Activated T-cell treated with anti-CD3 and anti-CD28 coated beads for 48 hours (primary cell): ENCODE data around the gene TRPC4AP.
"Not testable (repeated sequence)": the region's sequence is repeated elsewhere in the genome, so short reads cannot be mapped to it uniquely, and the experiment has no call there.

Source experiments
- DNase-seq: peaks from one replicate; pipeline ENCODE4 v3.0.0-alpha.2; 2020; ENCODE audit warnings: low read depth

The TRPC4AP gene

DNA sequence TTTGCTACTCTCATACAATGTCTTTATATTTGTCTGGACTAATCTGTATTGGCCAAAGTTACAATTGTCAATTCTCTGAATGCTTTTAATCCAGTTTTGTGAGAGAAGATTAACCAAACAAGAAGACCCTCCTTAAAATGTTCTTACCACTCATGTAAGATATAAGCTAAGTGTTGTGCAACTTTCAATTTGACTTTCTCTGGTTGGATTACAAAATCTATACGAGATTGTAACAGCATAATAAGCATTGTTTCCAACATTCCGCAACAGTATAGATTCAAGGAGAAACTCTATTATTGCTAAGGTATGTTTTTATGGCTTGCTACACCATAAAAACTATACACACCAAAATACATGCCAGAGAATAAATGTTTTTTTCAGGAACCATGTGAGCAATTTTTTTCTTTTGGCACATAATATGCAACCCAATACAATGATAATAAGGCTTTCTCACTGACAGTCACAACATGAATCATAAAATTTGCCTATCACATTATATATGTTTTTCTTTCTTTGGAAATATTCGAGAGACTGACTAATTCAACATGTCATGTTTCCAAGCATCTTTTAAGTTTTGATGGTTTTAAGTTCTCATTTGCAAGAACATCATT is 12.2 kb upstream of the TRPC4AP start:
- DNase-seq = no peak

DNA sequence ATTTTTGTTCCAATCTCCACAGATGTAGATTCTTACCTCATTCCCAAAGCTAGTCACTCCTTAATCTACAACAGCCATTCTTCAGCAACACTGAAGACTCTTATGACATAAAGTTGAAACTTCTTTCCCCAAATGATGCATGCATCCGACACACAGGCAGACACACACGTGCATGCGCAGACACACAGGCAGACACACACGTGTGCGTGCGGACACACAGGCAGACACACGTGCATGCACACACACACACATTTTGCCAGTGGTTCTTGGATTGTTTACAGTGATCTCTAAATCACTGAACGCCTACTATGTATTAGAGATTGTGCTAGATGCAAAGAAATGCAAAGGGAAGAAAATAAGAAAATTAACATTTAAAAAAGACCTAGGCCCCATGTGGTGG is 9.0 kb upstream of the TRPC4AP start:
- DNase-seq = no peak

DNA sequence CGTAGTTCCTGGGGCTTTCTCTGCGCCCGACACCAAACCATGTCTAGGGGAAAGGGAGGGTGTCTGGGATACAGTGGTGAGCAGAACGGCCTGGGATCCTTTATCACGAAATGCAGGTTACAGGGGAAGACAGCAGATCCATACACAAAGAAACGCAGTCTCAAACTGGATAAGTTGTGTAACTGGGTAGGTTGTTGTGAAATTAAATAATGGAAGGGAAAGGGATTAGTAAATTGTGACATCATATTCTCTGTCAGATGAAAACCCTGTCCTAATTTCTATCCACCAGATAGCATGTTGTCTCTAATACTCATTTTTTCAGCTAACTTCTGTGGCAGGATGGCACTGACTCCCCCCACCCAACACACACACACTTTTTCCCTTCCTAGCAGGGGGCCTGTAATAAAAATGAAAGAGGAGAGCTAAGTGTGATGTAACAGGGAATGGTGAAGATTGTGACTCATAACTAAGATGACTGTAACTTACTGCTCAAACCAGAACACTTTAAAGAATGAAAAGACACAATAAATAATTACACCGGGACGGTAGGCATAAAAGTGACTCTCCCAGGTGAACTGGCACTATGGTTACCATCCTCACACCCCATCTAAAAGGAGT is 769 bp upstream of the TRPC4AP start:
- peak; percentile 13 for DNase-seq

DNA sequence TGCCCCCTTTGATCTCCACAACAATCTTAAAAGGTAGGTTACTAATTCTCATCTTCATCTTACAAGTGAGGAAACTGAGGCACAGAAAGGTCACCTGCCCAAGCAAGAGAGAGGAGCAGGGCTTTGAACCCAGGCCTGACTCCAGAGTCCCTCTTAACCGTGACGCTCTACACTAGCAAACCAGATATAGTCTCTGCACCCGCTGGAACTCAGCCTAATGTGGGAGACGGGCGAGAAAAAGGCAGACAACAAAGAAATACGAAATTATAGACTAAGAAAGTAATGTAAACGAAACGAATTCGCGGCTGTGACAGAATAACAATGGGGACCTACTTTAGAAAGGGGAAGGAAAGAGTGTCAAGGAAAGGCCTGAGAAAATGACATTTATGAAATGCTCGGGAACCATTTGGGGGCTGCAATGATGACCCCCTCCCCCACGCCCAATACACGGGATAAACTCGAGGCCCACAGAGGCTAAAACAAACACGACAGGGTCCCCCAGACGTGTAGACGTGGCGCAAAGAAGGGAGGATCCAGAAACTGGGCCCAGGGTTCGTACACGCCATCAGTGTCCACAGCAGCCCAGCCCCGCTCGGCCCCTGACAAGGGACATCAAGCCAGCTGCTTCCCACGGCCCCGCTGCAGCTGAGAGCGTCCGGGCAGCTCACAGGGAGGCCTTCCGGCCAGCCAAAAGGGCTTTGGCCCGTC is 637 bp downstream of the TRPC4AP start:
- no peak for DNase-seq

DNA sequence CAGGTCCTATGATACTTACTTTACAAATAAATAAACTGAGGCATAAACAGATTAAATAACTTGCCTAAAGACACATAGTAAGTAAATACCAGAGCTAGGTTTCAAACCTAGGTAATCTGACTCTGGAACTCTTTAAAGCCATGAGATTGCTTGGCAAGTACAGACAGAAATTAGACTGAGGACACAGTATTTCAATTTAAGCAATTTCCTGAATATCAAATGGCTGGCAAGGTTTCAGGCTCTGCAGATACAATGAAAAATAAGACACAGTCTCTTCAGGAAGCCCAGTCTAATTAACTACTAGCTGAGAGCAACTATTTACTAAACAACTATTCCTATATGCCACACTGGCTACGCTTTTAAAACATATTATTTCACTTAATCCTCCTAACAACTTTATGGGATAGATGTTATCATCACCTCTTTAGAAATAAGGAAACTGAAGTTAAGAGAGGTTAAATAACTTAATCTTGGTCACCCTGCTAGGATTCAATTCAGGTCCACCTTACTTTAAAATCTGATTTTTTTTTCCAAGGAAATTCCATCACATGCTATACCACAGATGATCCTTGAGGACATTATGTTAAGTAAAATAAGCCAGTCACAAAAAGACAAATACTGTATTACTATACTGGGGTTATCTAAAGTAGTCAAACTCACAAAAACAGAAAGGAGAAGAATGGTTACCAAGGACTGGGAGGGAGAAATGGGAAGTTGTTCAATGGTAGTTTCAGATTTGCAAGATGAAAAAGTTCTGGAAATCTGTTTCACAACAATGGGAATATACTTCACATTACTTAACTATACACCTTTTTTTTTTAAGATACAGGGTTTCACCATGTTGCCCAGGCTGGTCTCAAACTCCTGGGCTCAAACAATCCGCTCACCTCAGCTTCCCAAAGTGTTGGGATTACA is 4.1 kb downstream of the TRPC4AP start:
- no peak for DNase-seq

DNA sequence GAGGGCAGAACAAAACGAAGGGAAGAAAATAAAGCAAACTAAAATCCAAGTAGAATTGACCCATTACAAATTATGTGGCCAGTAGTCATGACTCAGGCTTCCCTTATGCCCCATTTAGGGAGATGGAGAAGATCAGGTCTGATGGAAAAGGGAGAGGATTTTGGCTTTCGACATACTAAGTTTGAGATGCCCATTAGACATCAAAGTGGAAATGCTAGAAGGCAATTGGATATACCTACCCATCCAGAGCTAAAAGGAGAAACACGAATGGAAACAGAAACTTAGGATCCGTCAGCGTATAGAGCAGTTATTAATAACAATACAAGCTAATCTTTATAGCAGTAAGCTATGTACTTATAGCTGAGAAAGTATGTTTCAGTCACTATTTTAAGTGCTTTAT is 4.8 kb downstream of the TRPC4AP start:
- DNase-seq = no peak

DNA sequence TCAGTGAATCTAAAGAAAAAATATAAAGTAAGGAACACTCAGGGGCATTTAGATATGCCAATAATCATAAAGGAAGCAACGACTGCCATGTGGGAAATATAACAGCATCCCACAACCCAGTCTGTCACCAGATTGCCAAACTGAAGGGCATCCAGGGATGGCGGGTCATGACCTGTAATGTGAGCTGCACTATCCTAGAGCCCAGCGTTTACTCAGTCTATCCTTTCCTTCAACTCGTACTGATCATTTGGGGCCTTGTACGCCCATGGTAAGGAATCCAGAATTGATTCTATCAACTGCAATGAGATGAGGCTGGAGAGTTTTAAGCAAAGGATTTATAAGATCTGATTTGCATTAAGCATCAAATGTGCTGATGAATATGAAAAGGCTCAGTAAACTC is 5.3 kb downstream of the TRPC4AP start:
- no peak for DNase-seq

DNA sequence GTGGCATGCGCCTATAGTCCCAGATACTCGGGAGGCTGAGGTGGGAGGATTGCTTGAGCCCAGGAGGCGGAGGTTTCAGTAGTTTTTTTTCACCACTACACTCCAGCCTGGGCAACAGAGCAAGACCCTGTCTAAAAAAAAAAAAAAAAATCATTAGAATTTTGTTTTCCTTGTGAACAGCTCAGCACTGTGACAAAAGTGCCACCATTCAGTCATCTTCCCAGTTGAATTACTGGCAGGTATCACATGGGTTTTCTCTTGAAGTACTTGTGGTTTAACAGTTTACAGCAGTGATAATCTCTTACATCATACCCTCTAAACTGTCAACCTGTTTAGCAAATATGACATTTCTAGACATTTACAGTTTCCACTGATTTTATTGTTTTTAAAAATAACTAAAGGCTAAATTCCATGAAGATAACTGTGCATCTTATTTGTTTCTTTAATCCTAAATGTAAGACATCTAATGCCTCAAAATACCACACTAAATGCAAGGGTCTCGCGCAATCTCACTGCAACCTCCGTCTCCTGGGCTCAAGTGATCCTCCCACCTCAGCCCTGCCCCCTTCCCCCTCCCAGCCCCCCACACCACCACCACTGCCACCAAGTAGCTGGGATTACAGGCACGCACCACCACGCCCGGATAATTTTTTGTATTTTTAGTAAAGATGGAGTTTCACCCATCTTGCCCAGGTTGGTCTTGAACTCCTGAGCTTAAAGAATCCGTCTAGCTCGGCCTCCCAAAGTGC is 7.0 kb downstream of the TRPC4AP start:
- DNase-seq = no peak

DNA sequence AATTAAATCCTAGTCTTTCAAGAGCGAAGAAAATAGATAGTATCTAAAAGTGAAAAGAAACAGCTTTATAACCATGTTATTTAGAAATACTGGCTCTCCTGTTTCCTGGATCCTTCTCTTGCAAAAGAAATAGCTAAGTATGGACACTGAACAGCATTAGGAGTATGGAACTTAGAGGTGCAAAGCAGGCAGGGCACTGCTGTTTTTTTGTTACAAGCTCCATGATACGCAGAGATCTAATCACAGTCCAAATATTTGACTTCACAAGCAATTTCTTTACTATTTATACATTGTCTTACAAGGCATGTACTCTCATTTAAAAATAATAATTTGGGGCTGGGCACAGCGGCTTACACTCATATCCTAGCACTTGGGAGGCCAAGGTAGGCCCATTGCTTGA is 7.6 kb downstream of the TRPC4AP start:
- DNase-seq = no peak

DNA sequence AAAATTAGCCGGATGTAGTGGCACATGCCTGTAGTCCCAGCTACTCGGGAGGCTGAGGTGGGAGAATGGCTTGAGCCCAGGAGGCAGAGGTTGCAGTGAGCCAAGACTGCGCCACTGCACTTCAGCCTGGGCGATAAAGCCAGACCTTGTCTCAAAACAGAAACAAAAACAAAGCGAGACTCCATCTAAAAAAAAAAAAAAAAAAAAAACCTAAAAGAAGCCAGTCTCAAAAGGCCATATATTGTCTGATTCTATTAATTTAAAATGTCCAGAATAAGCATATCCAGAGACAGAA is 12.3 kb downstream of the TRPC4AP start:
- DNase-seq = not testable (repeated sequence)

DNA sequence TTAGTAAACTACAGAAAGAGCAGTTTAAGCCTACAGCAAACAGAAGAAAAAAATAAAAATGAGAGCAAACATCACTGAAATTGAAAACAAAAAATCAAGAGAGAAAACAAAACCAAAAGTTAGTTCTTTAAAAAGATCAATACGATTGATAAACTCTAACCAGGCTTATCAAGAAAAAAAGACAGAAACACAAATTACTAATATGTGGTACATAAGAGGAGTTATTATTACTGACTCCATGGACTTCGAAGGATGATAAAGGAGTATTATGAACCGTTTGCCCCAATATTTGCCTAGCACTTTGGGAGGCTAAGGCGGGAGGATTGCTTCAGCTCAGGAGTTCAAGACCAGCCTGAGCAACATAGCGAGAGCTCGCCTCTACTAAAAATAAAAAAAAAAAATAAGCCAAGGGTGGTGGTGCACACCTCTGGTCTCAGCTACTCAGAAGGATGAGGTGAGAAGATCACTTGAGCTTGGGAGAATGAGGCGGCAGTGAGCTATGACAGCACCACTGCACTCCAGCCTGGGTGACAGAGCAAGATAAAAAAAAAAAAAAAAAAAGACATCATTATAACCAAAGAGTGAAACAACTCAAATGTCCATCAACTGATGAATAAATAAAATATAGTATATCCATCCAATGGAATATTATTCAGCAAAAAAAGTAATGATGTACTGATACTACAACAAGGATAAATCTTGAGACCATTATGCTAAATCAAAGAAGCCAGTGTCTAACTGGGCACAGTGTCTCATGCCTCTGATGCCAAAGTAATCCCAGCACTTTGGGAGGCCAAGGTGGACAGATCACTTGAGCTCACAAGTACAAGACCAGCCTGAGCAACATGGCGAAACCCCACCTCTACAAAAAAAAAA is 12.9 kb downstream of the TRPC4AP start:
- no peak for DNase-seq

DNA sequence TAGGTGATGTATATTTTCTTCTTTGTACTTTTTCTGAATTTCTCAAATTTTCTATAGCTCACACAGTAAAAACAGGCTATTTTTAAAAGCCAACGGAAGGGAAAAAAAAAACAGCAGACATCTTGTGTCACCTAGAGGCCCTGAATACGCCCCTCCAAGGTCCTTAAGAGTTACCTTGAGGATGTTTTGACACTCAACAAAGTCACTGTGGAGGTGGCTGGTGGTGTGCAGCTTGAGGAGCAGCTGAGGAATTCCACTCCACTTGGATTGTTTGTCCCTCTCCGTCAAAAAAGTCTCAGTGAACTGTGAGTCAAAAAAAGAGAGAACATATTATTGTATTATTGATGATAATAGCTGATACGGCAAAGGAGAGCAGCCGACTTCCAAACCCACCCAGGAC is 14.7 kb downstream of the TRPC4AP start:
- no peak for DNase-seq

DNA sequence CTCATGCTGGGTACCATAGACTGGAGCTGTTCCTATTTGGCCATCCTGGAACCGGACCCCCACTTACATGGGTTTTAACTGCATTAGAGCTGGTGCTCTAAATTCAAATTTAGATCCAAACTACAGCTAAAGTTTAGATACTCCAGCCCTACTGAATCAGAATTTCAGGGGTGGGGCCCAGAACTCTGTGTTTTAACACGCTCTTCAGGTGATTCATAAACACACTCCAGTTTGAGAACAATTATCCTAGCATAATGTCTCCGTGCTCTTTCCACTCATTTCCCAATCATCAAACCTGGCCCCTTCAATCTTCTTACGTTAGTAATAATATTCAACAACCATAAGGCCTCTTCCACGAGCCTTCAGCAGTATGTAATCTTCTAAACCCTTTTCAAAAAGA is 15.3 kb downstream of the TRPC4AP start:
- no peak for DNase-seq

DNA sequence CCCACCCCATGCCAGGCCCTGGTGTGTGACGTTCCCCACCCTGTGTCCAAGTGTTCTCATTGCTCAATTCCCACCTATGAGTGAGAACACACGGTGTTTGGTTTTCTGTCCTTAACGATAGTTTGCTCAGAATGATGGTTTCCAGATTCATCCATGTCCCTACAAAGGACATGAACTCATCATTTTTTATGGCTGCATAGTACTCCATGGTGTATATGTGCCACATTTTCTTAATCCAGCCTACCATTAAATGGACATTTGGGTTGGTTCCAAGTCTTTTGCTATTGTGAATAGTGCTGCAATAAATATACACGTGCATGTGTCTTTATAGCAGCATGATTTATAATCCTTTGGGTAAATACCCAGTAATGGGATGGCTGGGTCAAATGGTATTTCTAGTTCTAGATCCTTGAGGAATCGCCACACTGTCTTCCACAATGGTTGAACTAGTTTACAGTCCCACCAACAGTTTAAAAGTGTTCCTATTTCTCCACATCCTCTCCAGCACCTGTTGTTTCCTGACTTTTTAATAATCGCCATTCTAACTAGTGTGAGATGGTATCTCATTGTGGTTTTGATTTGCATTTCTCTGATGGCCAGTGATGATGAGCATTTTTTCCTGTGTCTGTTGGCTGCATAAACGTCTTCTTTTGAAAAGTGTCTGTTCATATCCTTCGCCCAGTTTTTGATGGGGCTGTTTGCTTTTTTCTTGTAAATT is 21.0 kb downstream of the TRPC4AP start:
- DNase-seq = not testable (repeated sequence)

DNA sequence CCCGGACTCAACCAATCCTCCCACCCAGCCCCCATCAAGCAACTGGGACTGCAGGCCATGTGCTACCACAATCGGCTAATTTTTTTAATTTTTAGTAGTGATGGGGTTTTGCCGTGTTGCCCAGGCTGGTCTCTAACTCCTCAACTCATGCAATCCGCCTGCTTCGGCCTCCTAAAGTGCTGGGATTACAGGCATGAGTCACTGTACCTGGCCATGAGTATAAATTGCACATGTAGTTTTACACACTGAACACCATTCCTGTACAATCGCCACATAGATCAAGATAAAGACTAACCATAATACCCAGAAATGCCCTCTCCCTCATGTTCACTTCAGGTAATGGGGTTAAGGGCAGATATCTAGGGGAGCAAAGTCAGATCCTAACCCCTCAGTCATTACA is 26.4 kb downstream of the TRPC4AP start:
- no peak for DNase-seq

DNA sequence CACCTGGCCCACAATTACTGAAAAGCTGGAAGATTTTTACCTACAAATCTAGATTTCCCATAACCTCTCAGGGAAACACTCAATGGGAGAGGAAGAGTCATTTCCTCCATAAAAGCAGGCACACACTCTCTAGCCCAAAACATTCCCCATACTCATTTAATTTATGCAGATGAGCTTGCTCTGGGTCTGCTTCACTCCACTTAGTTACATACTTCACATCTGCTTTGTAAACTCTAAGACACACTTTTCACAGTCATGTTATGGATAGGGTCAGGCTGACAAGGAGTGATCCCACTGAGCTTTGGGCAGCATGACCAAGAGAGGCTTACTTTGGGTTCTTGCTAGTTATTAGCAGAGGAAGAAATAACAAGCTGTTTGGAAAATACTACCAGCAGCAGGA is 27.4 kb downstream of the TRPC4AP start:
- no peak for DNase-seq

DNA sequence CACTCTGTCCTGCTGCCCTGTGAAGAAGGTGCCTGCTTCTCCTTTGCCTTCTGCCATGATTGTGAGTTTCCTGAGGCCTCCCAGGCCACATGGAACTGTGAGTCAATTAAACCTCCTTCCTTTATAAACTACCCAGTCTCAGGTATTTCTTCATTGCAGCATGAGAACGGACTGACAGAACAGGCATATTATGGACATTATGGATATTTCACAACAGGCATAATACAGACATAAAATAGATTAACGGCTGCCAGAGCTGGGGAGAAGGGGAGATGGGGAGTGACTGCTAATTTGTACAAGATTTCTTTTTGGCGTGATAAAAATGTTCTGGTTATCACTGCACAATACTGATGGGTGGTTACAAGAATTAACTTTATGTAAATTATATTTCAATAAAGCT is 29.4 kb downstream of the TRPC4AP start:
- DNase-seq = no peak

DNA sequence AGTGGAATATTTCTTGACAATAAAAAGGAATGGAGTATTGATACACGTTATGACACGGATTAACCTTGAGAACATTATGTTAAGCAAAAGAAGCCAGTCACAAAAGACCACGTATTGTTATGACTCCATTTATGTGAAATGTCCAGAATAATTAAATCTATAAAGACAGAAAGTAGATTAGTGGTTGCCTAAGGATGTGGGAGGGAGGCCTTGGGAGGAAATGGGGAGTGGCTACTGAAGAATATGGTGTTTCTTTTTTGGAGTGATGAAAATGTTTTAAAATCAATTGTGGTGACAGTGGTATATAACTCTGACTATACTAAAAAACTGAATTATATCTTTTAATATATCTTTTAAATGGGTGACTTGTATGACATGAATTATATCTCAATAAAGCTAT is 30.1 kb downstream of the TRPC4AP start:
- DNase-seq = no peak

DNA sequence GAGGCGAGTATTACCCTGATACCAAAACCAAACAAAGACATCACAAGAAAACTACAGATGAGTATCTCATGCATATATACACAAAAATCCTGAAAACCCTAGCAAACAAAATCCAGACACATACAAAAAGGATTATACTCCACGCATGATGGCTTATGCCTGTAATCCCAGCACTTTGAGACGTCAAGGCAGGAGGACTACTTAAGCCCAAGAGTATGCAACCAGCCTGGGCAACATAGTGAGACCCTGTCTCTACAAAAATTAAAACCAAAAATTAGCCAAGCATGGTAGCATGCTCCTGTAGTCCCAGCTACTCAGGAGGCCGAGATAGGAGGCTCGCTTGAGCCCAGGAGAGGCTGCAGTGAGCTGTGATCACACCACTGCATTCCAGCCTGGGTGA is 32.4 kb downstream of the TRPC4AP start:
- no peak for DNase-seq

DNA sequence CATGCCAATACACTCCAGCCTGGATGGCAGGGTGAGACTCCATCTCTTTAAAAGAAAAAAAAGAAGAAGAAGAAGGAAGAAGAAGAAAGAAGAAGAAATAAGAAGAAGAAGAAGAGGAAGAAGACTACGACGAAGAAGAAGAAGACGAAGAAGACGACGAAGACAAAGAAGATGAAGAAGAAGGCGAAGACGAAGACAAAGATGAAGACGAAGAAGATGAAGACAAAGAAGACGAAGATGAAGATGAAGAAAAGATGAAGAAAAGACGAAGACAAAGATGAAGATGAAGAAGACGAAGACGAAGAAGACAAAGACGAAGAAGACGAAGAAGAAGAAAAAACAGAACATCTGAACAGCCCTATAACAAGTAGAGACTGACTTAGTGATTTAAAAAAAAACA is 33.0 kb downstream of the TRPC4AP start:
- no peak for DNase-seq
